OCI-LY7 (cell line): ENCODE results near the gene CLINT1. TPM values are rescaled to one million over a fixed set of nuclear protein-coding genes. Genes with fewer than 3 reads are reported as not detected.

Experiments used
- BruUV-seq: library from RNA; stranded (reverse); fragments of 400-500 nt; replicated peaks from 2 replicates; lab custom pipeline; 2021; lab: Mats Ljungman, UMichigan
- CTCF ChIA-PET: fragments of 300-600 bp; sonication (Branson Sonifier 250); formaldehyde crosslinking; loops from one replicate; lab custom pipeline; 2022; ENCODE audit warnings: antibody characterized with exemption; ENCODE audit not compliant: unreplicated experiment; lab: Charles Lee
- POLR2A ChIA-PET: fragments of 300-600 bp; sonication (Branson Sonifier 250); formaldehyde crosslinking; loops from one replicate; lab custom pipeline; 2022; ENCODE audit warnings: antibody characterized with exemption; lab: Charles Lee
- DNase-seq: peaks from one replicate; pipeline ENCODE4 v3.0.0-alpha.2; 2015; ENCODE audit warnings: low spot score
- H2AFZ ChIP-seq: fragments of 200-600 bp; sonication (generic), shearing (Covaris generic); 2 replicates; pipeline ENCODE4 v1.6.1; 2014; ENCODE audit warnings: mild to moderate bottlenecking, antibody characterized with exemption, low read length, moderate library complexity
- H3K27ac ChIP-seq: fragments of 200-600 bp; sonication (generic); 2 replicates; pipeline ENCODE4 v1.5.1; 2014; ENCODE audit warnings: mixed run types, low read depth, mild to moderate bottlenecking, moderate library complexity, low read length, inconsistent platforms; ENCODE audit not compliant: poor library complexity, severe bottlenecking
- H3K36me3 ChIP-seq: fragments of 200-600 bp; sonication (generic); 2 replicates; pipeline ENCODE4 v1.6.1; 2014; ENCODE audit warnings: mild to moderate bottlenecking, antibody characterized with exemption, low read length, moderate library complexity, mixed read lengths; ENCODE audit not compliant: insufficient read depth
- H3K4me1 ChIP-seq: fragments of 200-600 bp; sonication (generic); 2 replicates; pipeline ENCODE4 v1.5.1; 2014; ENCODE audit warnings: mild to moderate bottlenecking, low read length; ENCODE audit not compliant: insufficient read depth, poor library complexity, severe bottlenecking
- H3K4me2 ChIP-seq: fragments of 200-600 bp; sonication (generic); 2 replicates; pipeline ENCODE4 v1.6.1; 2014; ENCODE audit warnings: mild to moderate bottlenecking, low read length
- H3K4me3 ChIP-seq: fragments of 200-600 bp; sonication (generic); 2 replicates; pipeline ENCODE4 v1.5.1; 2014; ENCODE audit warnings: mild to moderate bottlenecking, low read depth, low read length; ENCODE audit not compliant: poor library complexity, severe bottlenecking
- H3K79me2 ChIP-seq: fragments of 200-600 bp; sonication (generic); 2 replicates; pipeline ENCODE4 v1.6.1; 2016; ENCODE audit warnings: low read depth, mild to moderate bottlenecking, low read length, moderate library complexity, mixed read lengths; ENCODE audit not compliant: insufficient read depth
- H3K9me2 ChIP-seq: fragments of 200-600 bp; sonication (generic); 2 replicates; pipeline ENCODE4 v1.6.1; 2016; ENCODE audit warnings: mild to moderate bottlenecking, low read length, mixed read lengths; ENCODE audit not compliant: insufficient read depth
- H3K9me3 ChIP-seq: fragments of 200-600 bp; sonication (generic); 2 replicates; pipeline ENCODE4 v1.6.1; 2014; ENCODE audit warnings: mild to moderate bottlenecking, mixed run types, low read length, mixed read lengths
- H4K20me1 ChIP-seq: fragments of 200-600 bp; sonication (generic); 2 replicates; pipeline ENCODE4 v1.6.1; 2014; ENCODE audit warnings: mild to moderate bottlenecking, antibody characterized with exemption, low read length, moderate library complexity, mixed read lengths; ENCODE audit not compliant: insufficient read depth
- EZH2phosphoT487 ChIP-seq: fragments of 200-600 bp; sonication (generic); IDR thresholded peaks from 2 replicates; pipeline ENCODE4 v1.6.1; 2018; ENCODE audit warnings: low read depth, borderline replicate concordance, mild to moderate bottlenecking, mixed run types, antibody characterized with exemption, low read length, moderate library complexity, mixed read lengths
- intact Hi-C: fragments of 100-400 bp; cut with micrococcal nuclease; formaldehyde crosslinking; loops from one replicate; pipeline ENCODE4 v1.10.0; 2022; ENCODE audit not compliant: unreplicated experiment
- total RNA-seq, 2 experiments: library from RNA; depleted of rRNA in 1 of 2; stranded (reverse); fragments of >200 nt in 1 of 2; shearing (Covaris generic) in 1 of 2; gene quantifications; 2 replicates each; pipeline ENCODE4 v1.2.3, GENCODE V29; 2014 to 2022
- TF ChIP-seq, protein P1 (sequence below): fragments of 200-600 bp; sonication (generic); conservative IDR thresholded peaks from 2 replicates; pipeline ENCODE4 v1.5.1; 2014; ENCODE audit warnings: mild to moderate bottlenecking, antibody characterized with exemption, low read length, moderate library complexity, mixed read lengths

The CLINT1 gene
- total RNA-seq, 2 experiments from 2014 or later: 107 to 135 TPM

DNA sequence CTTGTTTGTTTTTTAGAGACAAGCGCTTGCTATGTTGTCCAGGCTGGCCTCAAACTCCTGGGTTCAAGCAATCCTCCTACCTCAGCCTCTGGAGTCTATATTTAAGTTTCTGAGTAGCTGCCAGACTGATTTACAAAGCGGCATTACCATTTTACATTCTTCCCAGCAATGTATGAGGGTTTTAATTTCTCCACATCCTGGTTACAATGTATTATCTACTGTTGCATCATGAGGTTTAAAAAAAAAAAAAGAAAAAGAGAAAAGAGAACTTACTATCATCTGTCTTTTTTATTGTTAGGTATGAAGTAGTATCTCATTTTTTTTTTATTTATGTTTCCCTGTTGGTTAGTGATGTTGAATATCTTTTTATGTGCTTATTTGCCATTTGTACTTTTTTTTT, 18.9 kb upstream of the CLINT1 start:
- H3K36me3 ChIP-seq: no peaks in the 10 kb centered on the region; the same call in 1 of the 2 replicates
- H4K20me1 ChIP-seq: no peaks in the 10 kb centered on the region
- no peaks in the 10 kb centered on the region for H3K9me2 ChIP-seq
- intact Hi-C loops: no loop called here
- H3K4me1 ChIP-seq: peaks cover 18% of the 10 kb centered on the region
- H3K4me3 ChIP-seq: no peak overlapping the region
- ChIA-PET POLR2A (interaction anchor here (0.7 to 1.6 kb wide), 2 partner anchors 17 to 47 kb away, joined by 4 to 9 read pairs; no protein-coding TSS in a partner anchor), CTCF (no interaction called here)
- peak overlapping the region; percentile 59; the same call in 1 of the 2 replicates for H2AFZ ChIP-seq
- peak; percentile 24 for DNase-seq
- TF ChIP-seq, protein P1, sequence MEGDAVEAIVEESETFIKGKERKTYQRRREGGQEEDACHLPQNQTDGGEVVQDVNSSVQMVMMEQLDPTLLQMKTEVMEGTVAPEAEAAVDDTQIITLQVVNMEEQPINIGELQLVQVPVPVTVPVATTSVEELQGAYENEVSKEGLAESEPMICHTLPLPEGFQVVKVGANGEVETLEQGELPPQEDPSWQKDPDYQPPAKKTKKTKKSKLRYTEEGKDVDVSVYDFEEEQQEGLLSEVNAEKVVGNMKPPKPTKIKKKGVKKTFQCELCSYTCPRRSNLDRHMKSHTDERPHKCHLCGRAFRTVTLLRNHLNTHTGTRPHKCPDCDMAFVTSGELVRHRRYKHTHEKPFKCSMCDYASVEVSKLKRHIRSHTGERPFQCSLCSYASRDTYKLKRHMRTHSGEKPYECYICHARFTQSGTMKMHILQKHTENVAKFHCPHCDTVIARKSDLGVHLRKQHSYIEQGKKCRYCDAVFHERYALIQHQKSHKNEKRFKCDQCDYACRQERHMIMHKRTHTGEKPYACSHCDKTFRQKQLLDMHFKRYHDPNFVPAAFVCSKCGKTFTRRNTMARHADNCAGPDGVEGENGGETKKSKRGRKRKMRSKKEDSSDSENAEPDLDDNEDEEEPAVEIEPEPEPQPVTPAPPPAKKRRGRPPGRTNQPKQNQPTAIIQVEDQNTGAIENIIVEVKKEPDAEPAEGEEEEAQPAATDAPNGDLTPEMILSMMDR: no peak
- TF ChIP-seq EZH2phosphoT487: no peak
- BruUV-seq: no TSS peak
- H3K27ac ChIP-seq: peak overlapping the region; percentile 3
- H3K4me2 ChIP-seq: no peak overlapping the region
- no peaks in the 10 kb centered on the region for H3K79me2 ChIP-seq
- no peaks in the 10 kb centered on the region for H3K9me3 ChIP-seq

GRCh38 chr5:157874861-157875260, 15.9 kb upstream of the CLINT1 start:
- H2AFZ ChIP-seq: peak overlapping the region; percentile 50
- H3K36me3 ChIP-seq: no peaks in the 10 kb centered on the region
- intact Hi-C loops: no loop called here
- TF ChIP-seq, protein P1: no peak
- TF ChIP-seq EZH2phosphoT487: no peak
- H3K27ac ChIP-seq: no peak overlapping the region
- ChIA-PET CTCF (no interaction called here), POLR2A (interaction anchor here (1.4 kb wide), 1 partner anchor 26 kb away, joined by 3 read pairs; no protein-coding TSS in a partner anchor)
- H4K20me1 ChIP-seq: no peaks in the 10 kb centered on the region
- H3K9me3 ChIP-seq: no peaks in the 10 kb centered on the region
- DNase-seq: no peak
- no peak overlapping the region for H3K4me3 ChIP-seq
- no TSS peak for BruUV-seq
- peaks cover 28% of the 10 kb centered on the region for H3K4me1 ChIP-seq
- H3K4me2 ChIP-seq: no peak overlapping the region
- H3K9me2 ChIP-seq: no peaks in the 10 kb centered on the region
- H3K79me2 ChIP-seq: no peaks in the 10 kb centered on the region
